Stimulated activated CD4-positive, alpha-beta T cell treated with anti-CD3 and anti-CD28 coated beads, Interleukin-1b, Interleukin-23, amount 100 ng/mL, for 1 hour (primary cell): ENCODE data around the gene RFLNA.

ENCODE experiments used
- DNase-seq, 2 donors: peaks; one replicate each; pipeline ENCODE4 v3.0.0-alpha.2; 2020; ENCODE audit warnings: low read depth in 2 of 2

The RFLNA gene

GRCh38 chr12:124358572-124358971 lies 63.7 kb downstream of the RFLNA start:
- no peak for DNase-seq

GRCh38 chr12:124359671-124360581 lies 65.0 kb downstream of the RFLNA start:
- no peak for DNase-seq

GRCh38 chr12:124361074-124361970 lies 66.4 kb downstream of the RFLNA start:
- DNase-seq: no peak

GRCh38 chr12:124361996-124362395 lies 67.1 kb downstream of the RFLNA start:
- DNase-seq: no peak

- no peak for DNase-seq
Measured at GRCh38 chr12:124363353-124363965, 68.6 kb downstream of the RFLNA start.

GRCh38 chr12:124364543-124364942 lies 69.7 kb downstream of the RFLNA start:
- no peak for DNase-seq
